ENCODE results near the gene LMCD1.

DNA sequence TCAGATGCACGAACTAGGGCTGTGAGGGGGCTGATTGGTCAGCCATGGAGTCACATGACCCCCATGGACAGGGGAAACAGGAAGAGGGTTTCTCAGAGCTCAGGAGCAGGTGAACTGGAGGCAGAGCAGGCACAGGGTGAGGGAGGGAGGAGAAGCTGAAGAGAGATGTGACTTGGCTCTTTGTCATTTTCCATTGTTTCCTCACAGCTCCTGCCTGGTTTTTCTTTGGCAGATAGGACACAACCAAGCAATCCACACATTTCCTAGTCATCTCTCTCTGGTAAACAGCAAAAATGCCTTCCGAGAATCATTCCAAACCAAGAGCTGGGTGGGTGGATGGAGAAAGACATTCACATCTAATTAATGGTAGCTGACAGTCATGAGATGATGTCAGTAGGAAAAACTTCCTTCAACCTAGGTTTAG lies 43.4 kb upstream of the LMCD1 start:
- TF ChIP-seq, protein P1, sequence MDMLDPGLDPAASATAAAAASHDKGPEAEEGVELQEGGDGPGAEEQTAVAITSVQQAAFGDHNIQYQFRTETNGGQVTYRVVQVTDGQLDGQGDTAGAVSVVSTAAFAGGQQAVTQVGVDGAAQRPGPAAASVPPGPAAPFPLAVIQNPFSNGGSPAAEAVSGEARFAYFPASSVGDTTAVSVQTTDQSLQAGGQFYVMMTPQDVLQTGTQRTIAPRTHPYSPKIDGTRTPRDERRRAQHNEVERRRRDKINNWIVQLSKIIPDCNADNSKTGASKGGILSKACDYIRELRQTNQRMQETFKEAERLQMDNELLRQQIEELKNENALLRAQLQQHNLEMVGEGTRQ (IDR thresholded peaks at IDR 0.05; ENCODE audit: low read depth, low read length) = peak; percentile 46; the same call in 1 of the 2 replicates
- TF ChIP-seq POLR2A (IDR thresholded peaks at IDR 0.05; ENCODE audit: low read depth, low read length) (0 out of 2 replicates have a peak, but pooled peaks have one; percentile 53), MAFK (IDR thresholded peaks at IDR 0.05; ENCODE audit: low read depth, low read length) (no peak), CTCF (conservative IDR thresholded peaks at IDR 0.05; ENCODE audit: low read depth, low read length) (no peak), FOS (IDR thresholded peaks at IDR 0.05; ENCODE audit: low read depth, low read length) (no peak), MAZ (IDR thresholded peaks at IDR 0.05; ENCODE audit: borderline replicate concordance, low read depth, low read length) (no peak), SMC3 (IDR thresholded peaks at IDR 0.05; ENCODE audit: low read depth, low read length) (no peak), BHLHE40 (IDR thresholded peaks at IDR 0.05; ENCODE audit: low read depth, low read length) (no peak), RCOR1 (IDR thresholded peaks at IDR 0.05; ENCODE audit: insufficient replicate concordance, low read length) (no peak)

Data from IMR-90 (cell line).